ENCODE results near the gene RUNDC3A.

GRCh38 chr17:44321246-44322120, 13.1 kb downstream of the RUNDC3A start:
- TF ChIP-seq POLR2AphosphoS5 (IDR thresholded peaks at IDR 0.05; ENCODE audit: low read depth, low read length): no peak
- TF ChIP-seq POLR2A (IDR thresholded peaks at IDR 0.05; ENCODE audit: low read depth, low read length): no peak
- no peak for TF ChIP-seq PAX5 (IDR thresholded peaks at IDR 0.05; ENCODE audit: insufficient read depth, low read length, severe bottlenecking)
